ENCODE data around the gene NPPA. TPM values are rescaled to one million over a fixed set of nuclear protein-coding genes. Genes with fewer than 3 reads are reported as not detected.
A peak's percentile ranks its signal among the peaks of the same experiment; 100 is the strongest.
"Not testable (repeated sequence)": the region's sequence is repeated elsewhere in the genome, so short reads cannot be mapped to it uniquely, and the experiment has no call there.

The NPPA gene
- 1 to 10 TPM in 2 of 4 donors, under 1 TPM in 1, not detected in 1; 0.53 to 4.2 (median 1.9) TPM for total RNA-seq

DNA sequence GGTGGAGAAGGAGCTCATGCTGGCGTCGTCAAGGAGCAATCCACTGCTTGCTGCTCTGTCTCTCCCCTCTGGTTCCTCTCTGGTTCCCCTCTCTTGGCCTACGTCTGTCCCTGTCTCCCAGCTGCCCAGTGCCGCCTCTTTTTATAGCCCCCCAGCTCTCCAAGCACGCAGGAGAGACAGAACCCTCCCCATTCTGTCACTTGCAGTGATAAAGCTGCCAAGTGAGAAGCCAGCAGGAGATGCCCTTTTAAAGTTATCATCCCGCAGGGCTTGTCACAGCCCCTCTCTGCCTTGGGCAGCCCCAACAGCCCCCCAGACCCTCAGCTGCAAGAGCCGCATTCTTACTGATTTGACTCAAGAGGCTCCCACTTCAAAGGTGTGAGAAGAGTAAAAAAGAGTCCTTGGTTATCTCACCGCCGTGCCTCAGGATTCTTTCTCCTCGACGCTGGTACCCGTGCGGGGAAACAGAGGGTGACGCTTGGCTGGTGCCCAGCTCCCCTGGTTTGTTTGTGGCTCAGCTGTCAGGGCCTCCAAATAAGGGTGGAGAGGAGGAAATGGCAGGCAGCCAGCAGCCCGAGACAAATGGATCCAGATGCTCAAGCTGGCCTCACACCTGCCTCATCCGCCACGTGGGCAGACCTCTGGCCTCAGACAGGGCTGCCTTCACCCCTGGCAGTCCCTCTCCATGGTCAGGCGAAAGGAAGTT, at the start of gene NPPA:
TSS of gene NPPA (minus strand) at position 117 of the 706 bp plus-strand sequence. CDS start at position 18, 99 bp downstream.
- Histone ChIP-seq H3K27ac (no peak within 1 kb of the TSS), H3K27me3 (peaks cover 0 to 3% (median 0%) of the 10 kb centered on the region in 3 donors), H3K4me3 (no peak within 1 kb of the TSS), H3K36me3 (peaks cover 0 to 28% of the 10 kb centered on the region in 2 donors), H3K4me1 (no peaks in the 10 kb centered on the region), H3K9me3 (no peaks in the 10 kb centered on the region)
- TF ChIP-seq POLR2A (IDR thresholded peaks at IDR 0.05) (no peak), CTCF (IDR thresholded peaks at IDR 0.05 in 4 of 5, conservative IDR thresholded peaks at IDR 0.05 in 1 of 5) (no peak)
- no peak for ATAC-seq
- intact Hi-C loops (cut with DNase I; ENCODE audit: low total_unique reads) (no loop called here), in situ Hi-C loops (cut with MboI; ENCODE audit: low sequenced_read_pairs in 4 of 4) (loop anchor here in 3 of 4 donors (10.0 to 25.0 kb wide), 3 partner anchors 47 to 364 kb away; no protein-coding TSS in a partner anchor)
- no peak for DNase-seq

GRCh38 chr1:11894501-11894900, 46.9 kb upstream of the NPPA start:
- ATAC-seq, DNase-seq, H3K4me3 ChIP-seq, H3K36me3 ChIP-seq, H3K27ac ChIP-seq, H3K4me1 ChIP-seq, H3K9me3 ChIP-seq: not testable (repeated sequence)
- peaks cover 18 to 28% (median 24%) of the 10 kb centered on the region in 3 donors for H3K27me3 ChIP-seq
- in situ Hi-C loops (cut with MboI; ENCODE audit: low sequenced_read_pairs in 4 of 4), result loop anchor here in 2 of 4 donors (10.0 kb wide), 1 partner anchor 50 kb away; the partner anchor contains the start of gene NPPA (in 2 of the 2)
- intact Hi-C loops (cut with DNase I; ENCODE audit: low total_unique reads), result loop anchor here (1.0 to 2.0 kb wide), 3 partner anchors 30 to 106 kb away; no protein-coding TSS in a partner anchor

GRCh38 chr1:11893907-11894251, 46.3 kb upstream of the NPPA start:
- Histone ChIP-seq H3K36me3 (no peaks in the 10 kb centered on the region), H3K27me3 (peaks cover 13 to 21% (median 20%) of the 10 kb centered on the region in 3 donors), H3K27ac (no peak overlapping the region), H3K4me1 (no peaks in the 10 kb centered on the region), H3K4me3 (no peak overlapping the region), H3K9me3 (no peaks in the 10 kb centered on the region)
- intact Hi-C loops (cut with DNase I; ENCODE audit: low total_unique reads), result loop anchor here (1.0 to 2.0 kb wide), 3 partner anchors 29 to 105 kb away; no protein-coding TSS in a partner anchor
- peak; percentile 88 to 94 (median 91) for TF ChIP-seq CTCF (IDR thresholded peaks at IDR 0.05 in 4 of 5, conservative IDR thresholded peaks at IDR 0.05 in 1 of 5)
- TF ChIP-seq POLR2A (IDR thresholded peaks at IDR 0.05), result no peak
- ATAC-seq (peak; percentile 87 to 90), DNase-seq (peak in 1 of 2 donors; percentile 48)
- in situ Hi-C loops (cut with MboI; ENCODE audit: low sequenced_read_pairs in 4 of 4), result loop anchor here in 2 of 4 donors (10.0 kb wide), 1 partner anchor 49 kb away; the partner anchor contains the start of gene NPPA (in 2 of the 2)

GRCh38 chr1:11891433-11892186, 44.0 kb upstream of the NPPA start:
- Histone ChIP-seq H3K4me1 (peaks cover 13 to 14% of the 10 kb centered on the region in 2 donors), H3K27me3 (peaks cover 0 to 6% (median 5%) of the 10 kb centered on the region in 3 donors), H3K4me3 (no peak overlapping the region), H3K27ac (no peak overlapping the region), H3K36me3 (no peaks in the 10 kb centered on the region), H3K9me3 (no peaks in the 10 kb centered on the region)
- intact Hi-C loops (cut with DNase I; ENCODE audit: low total_unique reads), result no loop called here
- ATAC-seq (no peak), DNase-seq (no peak)
- in situ Hi-C loops (cut with MboI; ENCODE audit: low sequenced_read_pairs in 4 of 4), result loop anchor here in 2 of 4 donors (10.0 kb wide), 1 partner anchor 47 kb away; the partner anchor contains the start of gene NPPA (in 2 of the 2)
- TF ChIP-seq CTCF (IDR thresholded peaks at IDR 0.05 in 4 of 5, conservative IDR thresholded peaks at IDR 0.05 in 1 of 5) (no peak), POLR2A (IDR thresholded peaks at IDR 0.05) (no peak)

GRCh38 chr1:11888877-11889208, 41.3 kb upstream of the NPPA start:
- peaks cover 23 to 28% of the 10 kb centered on the region in 2 donors for H3K4me1 ChIP-seq
- no peak overlapping the region for H3K4me3 ChIP-seq
- intact Hi-C loops (cut with DNase I; ENCODE audit: low total_unique reads) (loop anchor here (5.0 kb wide), 1 partner anchor 152 kb away; the partner anchor contains the start of gene AGTRAP), in situ Hi-C loops (cut with MboI; ENCODE audit: low sequenced_read_pairs in 4 of 4) (no loop called here)
- ATAC-seq (no peak), DNase-seq (no peak)
- H3K27ac ChIP-seq, result no peak overlapping the region
- H3K27me3 ChIP-seq, result no peaks in the 10 kb centered on the region
- H3K9me3 ChIP-seq, result no peaks in the 10 kb centered on the region
- TF ChIP-seq CTCF (IDR thresholded peaks at IDR 0.05 in 4 of 5, conservative IDR thresholded peaks at IDR 0.05 in 1 of 5) (no peak), POLR2A (IDR thresholded peaks at IDR 0.05) (no peak)
- H3K36me3 ChIP-seq, result no peaks in the 10 kb centered on the region

Data from gastrocnemius medialis (tissue), 4 donors.